Small intestine (tissue), 7 donors: Measurements from ENCODE around the gene STAG1. TPM values are rescaled to one million over a fixed set of nuclear protein-coding genes. Genes with fewer than 3 reads are reported as not detected.
A peak's percentile ranks its signal among the peaks of the same experiment; 100 is the strongest.
"Not testable (repeated sequence)": the region's sequence is repeated elsewhere in the genome, so short reads cannot be mapped to it uniquely, and the experiment has no call there.

Experiments
- DNase-seq, 2 donors: peaks; one replicate each; pipeline versions ENCODE4 v3.0.0 to v3.0.0-alpha.2; 2013
- FAIRE-seq: peaks from 2 replicates; lab custom pipeline; 2012; peaks lifted over from hg19 to GRCh38; lab: Jason Lieb, UNC
- H3K27ac ChIP-seq, 3 donors: one replicate each; pipeline ENCODE4 v1.5.1; 2013; ENCODE audit warnings: low read length in 2 of 3, mild to moderate bottlenecking in 2 of 3, control low read depth in 1 of 3, inconsistent platforms in 1 of 3, low read depth in 1 of 3, moderate library complexity in 1 of 3
- H3K27me3 ChIP-seq, 3 donors: one replicate each; pipeline ENCODE4 v1.6.1; 2013; ENCODE audit warnings: low read length in 3 of 3, inconsistent platforms in 1 of 3; ENCODE audit not compliant: control insufficient read depth in 3 of 3, insufficient read depth in 3 of 3
- H3K36me3 ChIP-seq, 3 donors: one replicate each; pipeline ENCODE4 v1.6.1; 2013; ENCODE audit warnings: low read length in 3 of 3, inconsistent platforms in 1 of 3, low read depth in 1 of 3, mild to moderate bottlenecking in 1 of 3, moderate library complexity in 1 of 3; ENCODE audit not compliant: control insufficient read depth in 3 of 3, insufficient read depth in 2 of 3
- H3K4me1 ChIP-seq, 3 donors: one replicate each; pipeline ENCODE4 v1.6.1; 2013; ENCODE audit warnings: low read length in 2 of 3, inconsistent platforms in 1 of 3, low read depth in 1 of 3, mild to moderate bottlenecking in 1 of 3, moderate library complexity in 1 of 3; ENCODE audit not compliant: control insufficient read depth in 3 of 3, insufficient read depth in 2 of 3
- H3K4me3 ChIP-seq, 3 donors: one replicate each; pipeline ENCODE4 v1.5.1; 2013; ENCODE audit warnings: low read length in 3 of 3, control low read depth in 1 of 3, inconsistent platforms in 1 of 3, low read depth in 1 of 3, mild to moderate bottlenecking in 1 of 3, moderate library complexity in 1 of 3
- H3K9me3 ChIP-seq, 2 donors: one replicate each; pipeline ENCODE4 v1.6.1; 2013; ENCODE audit warnings: low read depth in 1 of 2, low read length in 1 of 2; ENCODE audit not compliant: control insufficient read depth in 2 of 2, insufficient read depth in 1 of 2
- WGBS, 3 donors: extraction: QIAGEN DNeasy Blood & Tissue Kit; methylation state at CpG; one replicate each; pipeline ENCODE4 v1.1.7; 2013; 5-methylcytosine and 5-hydroxymethylcytosine counted together
- polyA plus RNA-seq, 4 donors: library from polyadenylated mRNA; stranded (reverse) in 3 of 4; unstranded in 1 of 4; fragments of 200-250 nt in 3 of 4; fragments of 120-200 nt in 1 of 4; gene quantifications; one replicate each; pipeline versions ENCODE4 v1.2.1 to v1.2.3, GENCODE V29; 2013
- donor health status: healthy with polysubstance abuse.
- donor health status: control.
- donor health status: control.
- donor health status: Bipolar disorder and iron deficiency.
- donor health status: healthy.

The STAG1 gene
- polyA plus RNA-seq, 4 donors: 10.0 to 29.9 (median 11.4) TPM

GRCh38 chr3:136346486-136346885 is 405.7 kb downstream of the STAG1 start:
- FAIRE-seq (no peak), DNase-seq (no peak)
- 88 to 92% (median 90%) methylated on average over 5 of the region's 5 CpGs for WGBS, 3 donors
- Histone ChIP-seq H3K36me3 (peaks cover 2 to 24% (median 9%) of the 10 kb centered on the region in 3 donors), H3K9me3 (no peaks in the 10 kb centered on the region), H3K4me1 (peaks cover 0 to 11% (median 2%) of the 10 kb centered on the region in 3 donors), H3K27ac (no peak overlapping the region), H3K27me3 (no peaks in the 10 kb centered on the region), H3K4me3 (no peak overlapping the region)

DNA sequence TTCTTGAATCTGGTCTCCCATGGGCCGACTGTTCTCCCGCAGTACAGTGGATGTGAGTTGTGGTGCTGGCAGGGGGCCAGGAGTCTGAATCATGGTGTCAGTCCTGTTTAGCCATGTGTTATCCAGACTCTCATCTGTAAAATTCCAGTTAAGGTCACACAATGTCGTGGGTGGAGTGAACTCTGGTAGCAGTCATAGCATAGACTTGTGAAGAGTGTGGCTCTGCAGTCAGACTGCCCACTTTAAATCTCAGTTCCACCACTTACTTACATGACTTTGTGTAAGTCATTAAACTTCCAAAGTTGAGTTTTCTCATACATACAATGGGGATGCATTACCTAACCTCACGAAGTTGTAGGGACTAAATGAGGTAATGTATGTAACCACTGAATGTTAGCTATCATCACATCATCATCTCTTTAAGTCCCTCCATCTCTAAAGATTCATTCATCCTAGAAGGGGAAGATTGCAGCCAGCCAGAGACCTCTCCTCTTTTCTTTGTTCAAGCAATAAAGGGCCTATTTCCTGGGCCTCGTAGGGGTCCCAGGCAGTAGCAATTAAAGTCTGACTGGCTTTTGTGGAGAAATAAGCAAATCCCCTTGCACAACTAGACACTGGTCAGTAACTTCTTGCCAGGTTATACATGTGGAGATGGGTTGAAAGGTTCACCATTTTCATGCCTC is 408.2 kb downstream of the STAG1 start:
- peak; percentile 74 to 80 for DNase-seq
- WGBS, 3 donors: 42 to 48% (median 46%) methylated on average over 5 of the region's 5 CpGs
- no peaks in the 10 kb centered on the region for H3K9me3 ChIP-seq
- no peaks in the 10 kb centered on the region for H3K27me3 ChIP-seq
- no peak for FAIRE-seq
- H3K27ac ChIP-seq: peak overlapping the region in 2 of 3 donors; percentile 33 to 43
- H3K4me1 ChIP-seq: peaks cover 0 to 11% (median 2%) of the 10 kb centered on the region in 3 donors
- peaks cover 6 to 31% (median 10%) of the 10 kb centered on the region in 3 donors for H3K36me3 ChIP-seq
- no peak overlapping the region for H3K4me3 ChIP-seq

GRCh38 chr3:136343446-136343845 is 408.7 kb downstream of the STAG1 start:
- 15 to 54% (median 22%) methylated on average over 2 of the region's 2 CpGs for WGBS, 3 donors
- H3K27me3 ChIP-seq: no peaks in the 10 kb centered on the region
- peak overlapping the region in 2 of 3 donors; percentile 33 to 43 for H3K27ac ChIP-seq
- FAIRE-seq (no peak), DNase-seq (peak in 1 of 2 donors; percentile 53)
- H3K4me3 ChIP-seq: no peak overlapping the region
- H3K9me3 ChIP-seq: no peaks in the 10 kb centered on the region
- peaks cover 0 to 11% (median 2%) of the 10 kb centered on the region in 3 donors for H3K4me1 ChIP-seq
- peaks cover 5 to 31% (median 10%) of the 10 kb centered on the region in 3 donors for H3K36me3 ChIP-seq

DNA sequence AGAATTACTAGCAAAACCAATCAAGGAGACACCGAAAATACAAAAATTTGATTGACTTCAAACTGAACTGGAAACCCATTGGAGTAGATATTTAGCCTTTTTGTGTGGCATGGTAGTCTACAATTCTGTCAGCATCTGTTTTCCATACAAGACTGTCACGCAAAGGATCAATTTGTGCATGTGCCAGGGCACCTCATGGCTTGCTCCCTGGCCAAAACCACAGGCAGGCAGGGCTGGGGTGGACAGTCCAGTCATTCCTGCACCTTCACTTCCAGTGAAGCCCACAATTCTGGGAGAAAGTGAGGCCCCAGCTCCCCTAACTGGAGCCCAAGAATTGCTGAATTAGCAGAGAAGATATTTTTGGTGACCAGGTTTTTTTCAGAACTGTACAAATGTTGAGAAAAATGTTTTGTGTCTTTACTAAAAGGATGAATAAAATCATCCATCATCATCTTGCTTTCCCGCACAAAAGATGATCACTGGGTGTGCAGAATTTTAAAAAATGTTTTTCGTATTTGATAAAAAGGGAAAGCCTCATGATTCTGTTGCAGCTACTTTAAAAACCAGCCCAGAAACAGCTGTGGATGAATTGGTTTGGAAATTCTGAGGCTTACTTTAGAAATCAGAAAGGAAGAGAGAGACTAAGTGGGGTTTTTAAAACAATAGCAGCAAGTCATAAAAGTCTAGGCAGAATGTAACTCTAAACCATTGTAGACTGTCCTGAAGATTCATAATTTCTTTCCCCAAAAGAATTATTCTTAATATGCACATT is 415.7 kb downstream of the STAG1 start:
- H3K9me3 ChIP-seq: no peaks in the 10 kb centered on the region
- DNase-seq (no peak), FAIRE-seq (no peak)
- no peak overlapping the region for H3K4me3 ChIP-seq
- no peaks in the 10 kb centered on the region for H3K27me3 ChIP-seq
- no peaks in the 10 kb centered on the region for H3K4me1 ChIP-seq
- peaks cover 5 to 37% (median 7%) of the 10 kb centered on the region in 3 donors for H3K36me3 ChIP-seq
- no peak overlapping the region for H3K27ac ChIP-seq
- WGBS, 3 donors: 96 to 97% (median 97%) methylated on average over 4 of the region's 4 CpGs

DNA sequence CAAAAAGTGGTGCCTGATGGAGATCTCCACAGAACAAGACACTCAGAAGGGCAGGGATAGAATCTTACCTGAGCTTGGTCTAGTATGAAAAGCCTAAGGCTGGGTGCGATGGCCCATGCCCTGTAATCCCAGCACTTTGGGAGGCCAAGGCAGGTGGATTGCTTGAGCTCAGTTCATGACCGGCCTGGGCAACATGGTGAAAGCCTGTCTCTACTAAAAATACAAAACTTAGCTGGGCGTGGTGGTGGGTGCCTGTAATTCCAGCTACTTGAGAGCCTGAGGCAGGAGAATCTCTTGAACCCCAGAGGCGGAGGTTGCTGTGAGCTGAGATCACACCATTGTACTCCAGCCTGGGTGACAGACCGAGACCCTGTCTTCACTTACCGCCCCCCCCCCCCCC is 417.5 kb downstream of the STAG1 start:
- not testable (repeated sequence) for H3K9me3 ChIP-seq, H3K27me3 ChIP-seq, H3K4me1 ChIP-seq, H3K27ac ChIP-seq, DNase-seq, FAIRE-seq, H3K4me3 ChIP-seq
- WGBS, 3 donors: 96 to 100% (median 98%) methylated on average over 6 of the region's 6 CpGs
- H3K36me3 ChIP-seq: peaks cover 0 to 30% (median 5%) of the 10 kb centered on the region in 3 donors

GRCh38 chr3:136334209-136334608 is 418.0 kb downstream of the STAG1 start:
- no peak overlapping the region for H3K27ac ChIP-seq
- no peaks in the 10 kb centered on the region for H3K27me3 ChIP-seq
- FAIRE-seq (no peak), DNase-seq (no peak)
- peaks cover 0 to 33% (median 5%) of the 10 kb centered on the region in 3 donors for H3K36me3 ChIP-seq
- H3K4me3 ChIP-seq: no peak overlapping the region
- H3K9me3 ChIP-seq: no peaks in the 10 kb centered on the region
- H3K4me1 ChIP-seq: no peaks in the 10 kb centered on the region

- DNase-seq: no peak
- no peak for FAIRE-seq
- H3K36me3 ChIP-seq: peaks cover 0 to 45% (median 15%) of the 10 kb centered on the region in 3 donors
- H3K27ac ChIP-seq: no peak overlapping the region
- H3K4me1 ChIP-seq: no peaks in the 10 kb centered on the region
- H3K4me3 ChIP-seq: no peak overlapping the region
- H3K9me3 ChIP-seq: no peaks in the 10 kb centered on the region
- no peaks in the 10 kb centered on the region for H3K27me3 ChIP-seq
These were observed 419.4 kb downstream of the STAG1 start for GRCh38 chr3:136332776-136333175.

DNA sequence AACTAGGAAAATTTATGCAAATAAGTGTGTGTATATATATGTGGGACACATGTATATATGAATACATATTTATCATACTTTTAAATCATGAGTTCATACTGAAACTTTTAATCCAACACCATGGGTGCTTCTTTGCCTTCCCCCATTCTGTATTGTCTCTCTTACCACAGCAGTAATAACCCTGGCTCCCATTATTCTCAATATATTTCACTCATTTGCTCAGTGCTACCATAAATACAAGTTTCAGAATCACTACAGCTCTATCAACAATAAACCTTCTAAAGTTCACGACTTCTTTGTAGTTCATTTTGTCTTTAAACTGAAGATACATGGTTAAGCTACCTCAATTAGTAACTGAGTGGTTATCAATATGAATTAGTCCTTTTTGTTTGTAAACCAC is 419.9 kb downstream of the STAG1 start:
- H3K27ac ChIP-seq: no peak overlapping the region
- H3K36me3 ChIP-seq: peaks cover 0 to 49% (median 15%) of the 10 kb centered on the region in 3 donors
- H3K27me3 ChIP-seq: no peaks in the 10 kb centered on the region
- no peaks in the 10 kb centered on the region for H3K9me3 ChIP-seq
- H3K4me3 ChIP-seq: no peak overlapping the region
- H3K4me1 ChIP-seq: no peaks in the 10 kb centered on the region
- 59 to 73% (median 60%) methylated on average over 1 of the region's 1 CpG for WGBS, 3 donors
- DNase-seq (no peak), FAIRE-seq (no peak)
